Spleen (tissue), 11 donors: ENCODE data around the gene PLK5. TPM values are rescaled to one million over a fixed set of nuclear protein-coding genes. Genes with fewer than 3 reads are reported as not detected.

Source experiments
- DNase-seq: peaks from one replicate; pipeline ENCODE4 v3.0.0-alpha.2; 2020
- H3K27ac ChIP-seq, 8 donors: fragments of 200-600 bp; sonication (generic) in 7 of 8; 1 replicate in 4 of 8; 2 replicates in 4 of 8; pipeline versions ENCODE4 v1.5.0 to v1.8.0; 2016 to 2021; ENCODE audit warnings: inconsistent platforms in 4 of 8, mild to moderate bottlenecking in 4 of 8, moderate library complexity in 1 of 8
- H3K27me3 ChIP-seq, 7 donors: fragments of 200-600 bp; sonication (generic) in 6 of 7; replicated peaks in 1 of 7; 1 replicate in 4 of 7; 2 replicates in 3 of 7; pipeline versions ENCODE4 v1.5.0 to v1.8.0; 2016 to 2021; ENCODE audit warnings: inconsistent platforms in 3 of 7, mild to moderate bottlenecking in 1 of 7
- H3K36me3 ChIP-seq, 6 donors: fragments of 200-600 bp; sonication (generic) in 5 of 6; 1 replicate in 4 of 6; 2 replicates in 2 of 6; pipeline versions ENCODE4 v1.5.0 to v1.8.0; 2016 to 2021; ENCODE audit warnings: inconsistent platforms in 2 of 6
- H3K4me1 ChIP-seq, 6 donors: fragments of 200-600 bp; sonication (generic) in 5 of 6; 1 replicate in 3 of 6; 2 replicates in 3 of 6; pipeline versions ENCODE4 v1.5.0 to v1.8.0; 2016 to 2021; ENCODE audit warnings: inconsistent platforms in 3 of 6
- H3K4me3 ChIP-seq, 8 donors: fragments of 200-600 bp; sonication (generic) in 7 of 8; 1 replicate in 4 of 8; 2 replicates in 4 of 8; pipeline versions ENCODE4 v1.5.0 to v1.8.0; 2016 to 2021; ENCODE audit warnings: inconsistent platforms in 4 of 8, mild to moderate bottlenecking in 4 of 8, moderate library complexity in 2 of 8
- H3K9me3 ChIP-seq, 8 donors: fragments of 200-600 bp; sonication (generic) in 7 of 8; 1 replicate in 4 of 8; 2 replicates in 4 of 8; pipeline versions ENCODE4 v1.5.0 to v1.8.0; 2016 to 2021; ENCODE audit warnings: inconsistent platforms in 4 of 8
- CTCF ChIP-seq, 11 experiments: fragments of 200-600 bp in 7 of 11; fragments of 450-650 bp in 4 of 11; sonication (generic) in 4 of 11; IDR thresholded peaks in 8 of 11; conservative IDR thresholded peaks in 3 of 11; 1 replicate in 7 of 11; 2 replicates in 4 of 11; pipeline versions ENCODE4 v1.4.0 to v1.8.0; 2016 to 2021; ENCODE audit warnings: antibody characterized with exemption in 11 of 11, inconsistent platforms in 4 of 11, mild to moderate bottlenecking in 1 of 11
- POLR2A ChIP-seq, 3 donors: fragments of 450-650 bp; IDR thresholded peaks; one replicate each; pipeline ENCODE4 v1.5.1; 2017; ENCODE audit warnings: antibody characterized with exemption in 3 of 3, mild to moderate bottlenecking in 1 of 3
- POLR2AphosphoS5 ChIP-seq, 3 donors: sonication (generic); formaldehyde crosslinking; IDR thresholded peaks; one replicate each; pipeline ENCODE4 v1.5.1; 2017; ENCODE audit warnings: antibody characterized with exemption in 3 of 3
- WGBS, 5 donors: extraction: QIAGEN DNeasy Blood & Tissue Kit in 3 of 5; methylation state at CpG; one replicate each; pipeline versions ENCODE4 v1.1.5 to v1.1.7; 2013 to 2018; 5-methylcytosine and 5-hydroxymethylcytosine counted together
- intact Hi-C: fragments of 100-400 bp; cut with DNase I; formaldehyde crosslinking; loops from one replicate; pipeline ENCODE4 v1.15.0; 2023; ENCODE audit warnings: low total_unique reads
- polyA plus RNA-seq, 3 donors: library from polyadenylated mRNA; stranded (reverse); fragments of 200-250 nt; gene quantifications; one replicate each; pipeline ENCODE4 v1.2.1, GENCODE V29; 2013
- total RNA-seq, 7 donors: library from RNA; depleted of rRNA in 3 of 7; stranded (reverse); fragments of >200 nt in 3 of 7; fragmentation: NEBNext Ultra II Directional in 4 of 7; extraction: Animal tissue kit (Norgen Biotek cat#: 25700) in 4 of 7; gene quantifications; one replicate each; pipeline versions ENCODE4 v1.1.0 to v1.2.1, GENCODE V29; 2016 to 2021
- donor health status: healthy with polysubstance abuse.
- donor health status: DM: no; HTN: no; CAD: no; lungs with moderate emphysema.
- donor health status: DM: no; HTN: no; CAD: no.
- donor health status: Bipolar disorder and iron deficiency.
- donor health status: healthy.
- donor health status: DM: no; HTN: no; CAD: no.
- donor health status: DM: yes; HTN: yes; CAD: no.

Gene PLK5
- total and polyA plus RNA-seq, 10 donors, result 0.04 to 0.06 (median 0.06) TPM; not detected in 7

GRCh38 chr19:1572795-1573194, 48.9 kb downstream of the PLK5 start:
- H3K4me1 ChIP-seq, result peaks cover 0 to 8% (median 7%) of the 10 kb centered on the region in 6 donors
- DNase-seq, result no peak
- H3K9me3 ChIP-seq, result no peaks in the 10 kb centered on the region
- 81 to 93% (median 88%) methylated on average over 9 of the region's 9 CpGs for WGBS, 5 donors
- peaks cover 0 to 21% (median 14%) of the 10 kb centered on the region in 6 donors for H3K36me3 ChIP-seq
- no peak overlapping the region for H3K4me3 ChIP-seq
- intact Hi-C loops, result no loop called here
- peaks cover 0 to 14% (median 0%) of the 10 kb centered on the region in 7 donors for H3K27me3 ChIP-seq
- TF ChIP-seq CTCF (IDR thresholded peaks at IDR 0.05 in 8 of 11, conservative IDR thresholded peaks at IDR 0.05 in 3 of 11) (no peak), POLR2A (IDR thresholded peaks at IDR 0.05) (no peak), POLR2AphosphoS5 (IDR thresholded peaks at IDR 0.05) (no peak)
- H3K27ac ChIP-seq, result no peak overlapping the region

- no peak for DNase-seq
- H3K36me3 ChIP-seq, result peaks cover 0 to 37% (median 27%) of the 10 kb centered on the region in 6 donors
- H3K27me3 ChIP-seq, result peaks cover 0 to 2% (median 0%) of the 10 kb centered on the region in 7 donors
- 82 to 92% (median 89%) methylated on average over 29 to 34 of the region's 34 CpGs for WGBS, 5 donors
- H3K4me3 ChIP-seq, result no peak overlapping the region
- TF ChIP-seq POLR2A (IDR thresholded peaks at IDR 0.05), result no peak
- peak in 2 of 3 donors; percentile 19 to 62 for TF ChIP-seq POLR2AphosphoS5 (IDR thresholded peaks at IDR 0.05)
- peaks cover 0 to 2% (median 0%) of the 10 kb centered on the region in 6 donors for H3K4me1 ChIP-seq
- no peaks in the 10 kb centered on the region for H3K9me3 ChIP-seq
- no peak overlapping the region for H3K27ac ChIP-seq
- intact Hi-C loops, result no loop called here
These were observed 50.7 kb downstream of the PLK5 start for GRCh38 chr19:1574354-1575136.

- WGBS, 5 donors, result 84 to 88% (median 87%) methylated on average over 19 to 22 of the region's 22 CpGs
- Histone ChIP-seq H3K4me1 (peaks cover 0 to 12% (median 5%) of the 10 kb centered on the region in 6 donors), H3K27me3 (no peaks in the 10 kb centered on the region), H3K27ac (no peak overlapping the region), H3K9me3 (no peaks in the 10 kb centered on the region), H3K36me3 (peaks cover 0 to 48% (median 37%) of the 10 kb centered on the region in 6 donors), H3K4me3 (no peak overlapping the region)
- no peak for DNase-seq
- intact Hi-C loops, result no loop called here
- no peak for TF ChIP-seq POLR2AphosphoS5 (IDR thresholded peaks at IDR 0.05)
- no peak for TF ChIP-seq CTCF (IDR thresholded peaks at IDR 0.05 in 8 of 11, conservative IDR thresholded peaks at IDR 0.05 in 3 of 11)
- no peak for TF ChIP-seq POLR2A (IDR thresholded peaks at IDR 0.05)
These were observed 51.7 kb downstream of the PLK5 start for GRCh38 chr19:1575323-1576241.

- Histone ChIP-seq H3K9me3 (no peaks in the 10 kb centered on the region), H3K36me3 (peaks cover 0 to 57% (median 46%) of the 10 kb centered on the region in 6 donors), H3K27ac (no peak overlapping the region), H3K4me1 (peaks cover 0 to 15% (median 8%) of the 10 kb centered on the region in 6 donors), H3K27me3 (no peaks in the 10 kb centered on the region), H3K4me3 (no peak overlapping the region)
- DNase-seq, result no peak
- 89 to 92% (median 91%) methylated on average over 22 to 30 of the region's 30 CpGs for WGBS, 5 donors
- intact Hi-C loops, result no loop called here
- TF ChIP-seq POLR2AphosphoS5 (IDR thresholded peaks at IDR 0.05) (peak in 1 of 3 donors; percentile 41), POLR2A (IDR thresholded peaks at IDR 0.05) (no peak)
These were observed 52.6 kb downstream of the PLK5 start for GRCh38 chr19:1576242-1577089.
